ENCODE results near the gene C3orf33. TPM values are rescaled to one million over a fixed set of nuclear protein-coding genes. Genes with fewer than 3 reads are reported as not detected.

Gene C3orf33
- total and polyA plus RNA-seq, 2 of the 13 experiments (the other 11 are each of a cell fraction or from before 2014, with no cell fraction given), result 9.2 to 12.6 TPM

DNA sequence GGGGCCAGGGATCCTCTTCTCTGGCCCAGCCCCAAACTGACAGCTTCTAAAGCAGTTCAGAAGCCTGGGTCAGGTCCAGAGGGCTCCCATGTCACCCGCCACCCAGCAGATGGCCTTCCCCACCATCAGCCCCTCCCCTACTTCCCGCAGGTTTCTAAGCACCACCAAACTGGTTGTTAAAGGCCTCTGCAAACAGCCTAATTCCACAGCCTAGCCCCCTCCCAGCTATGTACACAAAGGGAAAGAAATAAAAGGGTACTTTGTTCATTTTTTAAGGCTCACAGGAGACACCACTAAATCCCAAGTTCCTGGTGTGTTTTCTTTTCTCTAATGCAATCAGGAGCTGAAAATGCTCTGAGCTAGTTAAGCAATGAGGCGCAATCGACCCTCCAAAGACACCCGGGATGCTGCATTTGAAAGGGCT is 91.8 kb downstream of the C3orf33 start (continued):
- TF ChIP-seq, protein P1, sequence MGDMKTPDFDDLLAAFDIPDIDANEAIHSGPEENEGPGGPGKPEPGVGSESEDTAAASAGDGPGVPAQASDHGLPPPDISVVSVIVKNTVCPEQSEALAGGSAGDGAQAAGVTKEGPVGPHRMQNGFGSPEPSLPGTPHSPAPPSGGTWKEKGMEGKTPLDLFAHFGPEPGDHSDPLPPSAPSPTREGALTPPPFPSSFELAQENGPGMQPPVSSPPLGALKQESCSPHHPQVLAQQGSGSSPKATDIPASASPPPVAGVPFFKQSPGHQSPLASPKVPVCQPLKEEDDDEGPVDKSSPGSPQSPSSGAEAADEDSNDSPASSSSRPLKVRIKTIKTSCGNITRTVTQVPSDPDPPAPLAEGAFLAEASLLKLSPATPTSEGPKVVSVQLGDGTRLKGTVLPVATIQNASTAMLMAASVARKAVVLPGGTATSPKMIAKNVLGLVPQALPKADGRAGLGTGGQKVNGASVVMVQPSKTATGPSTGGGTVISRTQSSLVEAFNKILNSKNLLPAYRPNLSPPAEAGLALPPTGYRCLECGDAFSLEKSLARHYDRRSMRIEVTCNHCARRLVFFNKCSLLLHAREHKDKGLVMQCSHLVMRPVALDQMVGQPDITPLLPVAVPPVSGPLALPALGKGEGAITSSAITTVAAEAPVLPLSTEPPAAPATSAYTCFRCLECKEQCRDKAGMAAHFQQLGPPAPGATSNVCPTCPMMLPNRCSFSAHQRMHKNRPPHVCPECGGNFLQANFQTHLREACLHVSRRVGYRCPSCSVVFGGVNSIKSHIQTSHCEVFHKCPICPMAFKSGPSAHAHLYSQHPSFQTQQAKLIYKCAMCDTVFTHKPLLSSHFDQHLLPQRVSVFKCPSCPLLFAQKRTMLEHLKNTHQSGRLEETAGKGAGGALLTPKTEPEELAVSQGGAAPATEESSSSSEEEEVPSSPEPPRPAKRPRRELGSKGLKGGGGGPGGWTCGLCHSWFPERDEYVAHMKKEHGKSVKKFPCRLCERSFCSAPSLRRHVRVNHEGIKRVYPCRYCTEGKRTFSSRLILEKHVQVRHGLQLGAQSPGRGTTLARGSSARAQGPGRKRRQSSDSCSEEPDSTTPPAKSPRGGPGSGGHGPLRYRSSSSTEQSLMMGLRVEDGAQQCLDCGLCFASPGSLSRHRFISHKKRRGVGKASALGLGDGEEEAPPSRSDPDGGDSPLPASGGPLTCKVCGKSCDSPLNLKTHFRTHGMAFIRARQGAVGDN (CRISPR knock-in tag; IDR thresholded peaks at IDR 0.05), result peak; percentile 38
- no peak; the same call in 1 of the 2 replicates for TF ChIP-seq RXRA (CRISPR knock-in tag; IDR thresholded peaks at IDR 0.05)
- TF ChIP-seq ZMYM4 (CRISPR knock-in tag; IDR thresholded peaks at IDR 0.05), result peak; percentile 84
- TF ChIP-seq HDAC1 (CRISPR knock-in tag; IDR thresholded peaks at IDR 0.05), result peak; percentile 55; the same call in 1 of the 2 replicates
- 0 out of 2 replicates have a peak, but pooled peaks have one; percentile 36 for TF ChIP-seq ELF1 (CRISPR knock-in tag; IDR thresholded peaks at IDR 0.05)
- TF ChIP-seq, protein P2, sequence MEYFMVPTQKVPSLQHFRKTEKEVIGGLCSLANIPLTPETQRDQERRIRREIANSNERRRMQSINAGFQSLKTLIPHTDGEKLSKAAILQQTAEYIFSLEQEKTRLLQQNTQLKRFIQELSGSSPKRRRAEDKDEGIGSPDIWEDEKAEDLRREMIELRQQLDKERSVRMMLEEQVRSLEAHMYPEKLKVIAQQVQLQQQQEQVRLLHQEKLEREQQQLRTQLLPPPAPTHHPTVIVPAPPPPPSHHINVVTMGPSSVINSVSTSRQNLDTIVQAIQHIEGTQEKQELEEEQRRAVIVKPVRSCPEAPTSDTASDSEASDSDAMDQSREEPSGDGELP (IDR thresholded peaks at IDR 0.05; ENCODE audit: borderline replicate concordance, low read depth), result peak; percentile 29; the same call in 1 of the 2 replicates
- TF ChIP-seq, protein P3, sequence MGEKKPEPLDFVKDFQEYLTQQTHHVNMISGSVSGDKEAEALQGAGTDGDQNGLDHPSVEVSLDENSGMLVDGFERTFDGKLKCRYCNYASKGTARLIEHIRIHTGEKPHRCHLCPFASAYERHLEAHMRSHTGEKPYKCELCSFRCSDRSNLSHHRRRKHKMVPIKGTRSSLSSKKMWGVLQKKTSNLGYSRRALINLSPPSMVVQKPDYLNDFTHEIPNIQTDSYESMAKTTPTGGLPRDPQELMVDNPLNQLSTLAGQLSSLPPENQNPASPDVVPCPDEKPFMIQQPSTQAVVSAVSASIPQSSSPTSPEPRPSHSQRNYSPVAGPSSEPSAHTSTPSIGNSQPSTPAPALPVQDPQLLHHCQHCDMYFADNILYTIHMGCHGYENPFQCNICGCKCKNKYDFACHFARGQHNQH (CRISPR knock-in tag; IDR thresholded peaks at IDR 0.05), result peak; percentile 60; the same call in 1 of the 2 replicates
- TF ChIP-seq GATAD1 (CRISPR knock-in tag; IDR thresholded peaks at IDR 0.05), result no peak
- TF ChIP-seq CEBPB (IDR thresholded peaks at IDR 0.05; ENCODE audit: borderline replicate concordance, low read depth, low read length), result peak; percentile 45; the same call in 1 of the 2 replicates
- TF ChIP-seq, protein P4, sequence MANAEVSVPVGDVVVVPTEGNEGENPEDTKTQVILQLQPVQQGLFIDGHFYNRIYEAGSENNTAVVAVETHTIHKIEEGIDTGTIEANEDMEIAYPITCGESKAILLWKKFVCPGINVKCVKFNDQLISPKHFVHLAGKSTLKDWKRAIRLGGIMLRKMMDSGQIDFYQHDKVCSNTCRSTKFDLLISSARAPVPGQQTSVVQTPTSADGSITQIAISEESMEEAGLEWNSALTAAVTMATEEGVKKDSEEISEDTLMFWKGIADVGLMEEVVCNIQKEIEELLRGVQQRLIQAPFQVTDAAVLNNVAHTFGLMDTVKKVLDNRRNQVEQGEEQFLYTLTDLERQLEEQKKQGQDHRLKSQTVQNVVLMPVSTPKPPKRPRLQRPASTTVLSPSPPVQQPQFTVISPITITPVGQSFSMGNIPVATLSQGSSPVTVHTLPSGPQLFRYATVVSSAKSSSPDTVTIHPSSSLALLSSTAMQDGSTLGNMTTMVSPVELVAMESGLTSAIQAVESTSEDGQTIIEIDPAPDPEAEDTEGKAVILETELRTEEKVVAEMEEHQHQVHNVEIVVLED (CRISPR knock-in tag; IDR thresholded peaks at IDR 0.05; ENCODE audit: borderline replicate concordance), result peak; percentile 37; the same call in 1 of the 2 replicates
- TF ChIP-seq PHF5A (CRISPR knock-in tag; IDR thresholded peaks at IDR 0.05; ENCODE audit: low read depth, unreplicated experiment), result peak; percentile 38
- peak; percentile 86 for TF ChIP-seq PHF21A (CRISPR knock-in tag; IDR thresholded peaks at IDR 0.05)
- TF ChIP-seq NONO (IDR thresholded peaks at IDR 0.05), result no peak
- TF ChIP-seq NONO (CRISPR knock-in tag; conservative IDR thresholded peaks at IDR 0.05), result 0 out of 2 replicates have a peak, but pooled peaks have one; percentile 36
- TF ChIP-seq ZKSCAN5 (CRISPR knock-in tag; IDR thresholded peaks at IDR 0.05), result no peak
- peak; percentile 68 for TF ChIP-seq TEAD3 (CRISPR knock-in tag; optimal IDR thresholded peaks at IDR 0.05; ENCODE audit: borderline replicate concordance)
- TF ChIP-seq, protein P5, sequence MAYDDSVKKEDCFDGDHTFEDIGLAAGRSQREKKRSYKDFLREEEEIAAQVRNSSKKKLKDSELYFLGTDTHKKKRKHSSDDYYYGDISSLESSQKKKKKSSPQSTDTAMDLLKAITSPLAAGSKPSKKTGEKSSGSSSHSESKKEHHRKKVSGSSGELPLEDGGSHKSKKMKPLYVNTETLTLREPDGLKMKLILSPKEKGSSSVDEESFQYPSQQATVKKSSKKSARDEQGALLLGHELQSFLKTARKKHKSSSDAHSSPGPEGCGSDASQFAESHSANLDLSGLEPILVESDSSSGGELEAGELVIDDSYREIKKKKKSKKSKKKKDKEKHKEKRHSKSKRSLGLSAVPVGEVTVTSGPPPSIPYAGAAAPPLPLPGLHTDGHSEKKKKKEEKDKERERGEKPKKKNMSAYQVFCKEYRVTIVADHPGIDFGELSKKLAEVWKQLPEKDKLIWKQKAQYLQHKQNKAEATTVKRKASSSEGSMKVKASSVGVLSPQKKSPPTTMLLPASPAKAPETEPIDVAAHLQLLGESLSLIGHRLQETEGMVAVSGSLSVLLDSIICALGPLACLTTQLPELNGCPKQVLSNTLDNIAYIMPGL (CRISPR knock-in tag; IDR thresholded peaks at IDR 0.05; ENCODE audit: borderline replicate concordance in 1 of 2, low read depth in 1 of 2), result peak in 1 of 2 experiments; percentile 27; a peak in 1 of 4 replicates
- no peak for TF ChIP-seq KDM4B (CRISPR knock-in tag; IDR thresholded peaks at IDR 0.05)
- peak; percentile 66; the same call in 1 of the 2 replicates for TF ChIP-seq SNAPC2 (CRISPR knock-in tag; IDR thresholded peaks at IDR 0.05)
- peak; percentile 62; the same call in 1 of the 2 replicates for TF ChIP-seq KDM1A (CRISPR knock-in tag; IDR thresholded peaks at IDR 0.05)

All from HepG2 (cell line).